ENCODE data around the gene UMAD1.

The UMAD1 gene

GRCh38 chr7:7851381-7851780 is 210.8 kb downstream of the UMAD1 start:
- no peak for TF ChIP-seq CTCF (conservative IDR thresholded peaks at IDR 0.05; ENCODE audit: control insufficient read depth, insufficient read depth, low read depth, low read length)
- H3K4me3 ChIP-seq (ENCODE audit: control insufficient read depth, low read depth, low read length): no peak overlapping the region
- DNase-seq (ENCODE audit: low read depth): peak; percentile 5

DNA sequence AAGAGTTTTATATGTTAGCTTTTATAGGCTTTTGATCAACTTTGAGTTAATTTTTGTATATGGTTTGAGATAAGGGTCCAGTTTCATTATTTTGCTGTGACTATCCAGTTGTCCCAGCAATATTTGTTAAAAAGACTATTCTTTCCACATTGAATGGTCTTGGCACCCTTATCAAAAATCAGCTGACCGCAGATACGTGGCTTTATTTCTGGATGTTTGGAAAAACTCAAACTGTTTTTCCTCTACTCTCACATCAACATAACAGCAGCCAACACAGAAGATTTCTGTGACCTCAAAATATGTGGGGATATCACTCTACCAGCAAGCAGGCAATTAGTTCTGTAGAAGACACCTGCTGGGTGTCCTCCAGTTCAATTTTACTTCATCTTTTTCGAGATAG is 211.4 kb downstream of the UMAD1 start:
- no peak for DNase-seq (ENCODE audit: low read depth)
- no peak for TF ChIP-seq CTCF (conservative IDR thresholded peaks at IDR 0.05; ENCODE audit: control insufficient read depth, insufficient read depth, low read depth, low read length)
- H3K4me3 ChIP-seq (ENCODE audit: control insufficient read depth, low read depth, low read length): no peak overlapping the region

GRCh38 chr7:7857143-7857583 is 216.6 kb downstream of the UMAD1 start:
- H3K4me3 ChIP-seq (ENCODE audit: control insufficient read depth, low read depth, low read length): no peak overlapping the region
- TF ChIP-seq CTCF (conservative IDR thresholded peaks at IDR 0.05; ENCODE audit: control insufficient read depth, insufficient read depth, low read depth, low read length): no peak
- no peak for DNase-seq (ENCODE audit: low read depth)

GRCh38 chr7:7858559-7858958 is 218.0 kb downstream of the UMAD1 start:
- DNase-seq (ENCODE audit: low read depth): no peak
- no peak overlapping the region for H3K4me3 ChIP-seq (ENCODE audit: control insufficient read depth, low read depth, low read length)
- TF ChIP-seq CTCF (conservative IDR thresholded peaks at IDR 0.05; ENCODE audit: control insufficient read depth, insufficient read depth, low read depth, low read length): no peak

DNA sequence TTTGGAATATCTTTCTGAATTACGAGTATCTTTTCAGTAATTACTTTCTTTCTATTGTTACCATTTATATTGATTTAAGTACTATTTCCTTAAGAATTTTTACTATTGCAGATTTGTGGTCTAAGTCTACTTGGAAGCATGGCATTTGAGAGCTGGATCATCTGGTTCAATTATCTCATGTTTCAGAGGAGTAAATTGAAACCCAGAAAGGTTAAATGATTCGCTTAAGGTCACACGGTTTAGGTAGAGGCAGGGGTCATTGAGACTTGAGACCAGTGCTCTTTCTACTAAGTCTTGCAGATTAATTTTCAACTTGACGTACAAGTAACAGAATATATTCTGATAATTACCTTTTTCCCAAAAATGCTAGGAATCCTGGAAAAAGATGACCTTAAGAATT is 218.9 kb downstream of the UMAD1 start:
- H3K4me3 ChIP-seq (ENCODE audit: control insufficient read depth, low read depth, low read length): no peak overlapping the region
- DNase-seq (ENCODE audit: low read depth): peak; percentile 20
- no peak for TF ChIP-seq CTCF (conservative IDR thresholded peaks at IDR 0.05; ENCODE audit: control insufficient read depth, insufficient read depth, low read depth, low read length)

- no peak for TF ChIP-seq CTCF (conservative IDR thresholded peaks at IDR 0.05; ENCODE audit: control insufficient read depth, insufficient read depth, low read depth, low read length)
- no peak overlapping the region for H3K4me3 ChIP-seq (ENCODE audit: control insufficient read depth, low read depth, low read length)
- peak; percentile 91 for DNase-seq (ENCODE audit: low read depth)
Measured at GRCh38 chr7:7861211-7861633, 220.7 kb downstream of the UMAD1 start.

DNA sequence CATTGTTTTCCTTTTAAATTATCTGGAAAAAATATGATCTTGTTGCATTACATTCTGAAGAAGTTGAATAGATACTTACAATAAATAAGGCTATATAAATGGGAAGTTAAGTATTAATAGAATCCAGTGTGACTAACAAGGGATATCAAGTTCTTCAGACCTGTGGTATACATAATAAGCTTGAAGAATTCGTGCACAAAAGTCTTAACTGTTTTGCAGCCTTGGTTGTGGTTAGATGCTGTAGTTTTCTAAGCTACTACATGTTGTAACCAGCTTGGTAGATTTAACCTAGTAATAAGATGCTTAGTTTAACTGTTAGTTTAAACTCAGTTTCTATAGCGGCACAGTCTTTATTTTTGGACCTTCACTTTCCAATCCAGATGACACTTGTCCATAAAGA is 221.8 kb downstream of the UMAD1 start:
- TF ChIP-seq CTCF (conservative IDR thresholded peaks at IDR 0.05; ENCODE audit: control insufficient read depth, insufficient read depth, low read depth, low read length): no peak
- H3K4me3 ChIP-seq (ENCODE audit: control insufficient read depth, low read depth, low read length): no peak overlapping the region
- no peak for DNase-seq (ENCODE audit: low read depth)

Data from fibroblast of mammary gland (primary cell).